Neuron (in vitro differentiated cells): Measurements from ENCODE around the gene UNCX.
"Not testable (repeated sequence)": the region's sequence is repeated elsewhere in the genome, so short reads cannot be mapped to it uniquely, and the experiment has no call there.

Experiments
- H2AFZ ChIP-seq: one replicate; pipeline ENCODE4 v1.6.1; 2013; ENCODE audit warnings: low read depth, mild to moderate bottlenecking, inconsistent platforms, low read length, moderate library complexity
- H3K27me3 ChIP-seq: one replicate; pipeline ENCODE4 v1.6.1; 2013; ENCODE audit warnings: low read length; ENCODE audit not compliant: insufficient read depth
- H3K36me3 ChIP-seq: one replicate; pipeline ENCODE4 v1.6.1; 2013; ENCODE audit warnings: low read length; ENCODE audit not compliant: insufficient read depth
- H3K4me1 ChIP-seq: one replicate; pipeline ENCODE4 v1.6.1; 2013; ENCODE audit warnings: low read length; ENCODE audit not compliant: insufficient read depth
- H3K4me3 ChIP-seq: 2 replicates; pipeline ENCODE4 v1.5.1; 2013; ENCODE audit warnings: mild to moderate bottlenecking, low read length, moderate library complexity
- H3K9me3 ChIP-seq: one replicate; pipeline ENCODE4 v1.6.1; 2013; ENCODE audit warnings: low read length

Gene UNCX

DNA sequence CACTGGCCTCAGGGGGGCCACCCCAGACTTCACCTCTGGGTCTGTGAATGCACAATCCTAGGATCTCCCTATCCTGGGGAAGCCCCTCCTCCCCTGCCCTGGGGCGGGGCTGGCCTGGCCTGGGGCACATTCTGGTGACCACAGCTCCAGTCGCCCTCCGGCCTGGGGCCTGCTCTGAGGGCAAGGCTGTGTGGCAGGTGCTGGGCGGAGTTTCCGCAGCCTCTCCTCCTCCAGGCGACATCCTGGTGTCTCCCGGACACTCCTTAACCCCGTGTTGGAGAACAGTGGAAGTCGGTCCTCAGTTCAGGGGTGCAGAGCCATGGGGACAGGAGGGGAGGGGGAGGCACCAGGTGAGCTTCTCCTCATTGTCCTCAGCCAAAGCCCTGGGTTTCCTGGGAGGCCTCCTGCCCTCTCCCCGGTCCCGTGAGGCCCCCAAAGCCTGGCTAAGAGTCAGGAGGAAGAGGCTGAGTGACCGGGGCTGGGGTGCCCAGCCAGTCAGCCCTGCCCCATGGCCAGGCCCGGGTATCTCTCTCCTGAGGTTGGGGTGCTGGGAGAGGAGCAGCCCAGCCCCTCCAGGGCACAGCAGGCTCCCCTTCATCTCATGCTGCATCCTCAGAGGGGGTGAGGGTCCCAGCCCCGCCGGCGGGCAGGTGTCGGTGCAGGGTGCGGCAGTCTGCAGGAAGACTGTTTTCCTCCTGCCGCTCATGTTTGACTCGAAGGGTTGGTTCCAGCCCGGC is 22.6 kb downstream of the UNCX start:
- Histone ChIP-seq H2AFZ (no peak overlapping the region), H3K9me3 (no peaks in the 10 kb centered on the region), H3K27me3 (peaks cover 80% of the 10 kb centered on the region), H3K4me1 (no peaks in the 10 kb centered on the region), H3K4me3 (no peak overlapping the region), H3K36me3 (no peaks in the 10 kb centered on the region)

DNA sequence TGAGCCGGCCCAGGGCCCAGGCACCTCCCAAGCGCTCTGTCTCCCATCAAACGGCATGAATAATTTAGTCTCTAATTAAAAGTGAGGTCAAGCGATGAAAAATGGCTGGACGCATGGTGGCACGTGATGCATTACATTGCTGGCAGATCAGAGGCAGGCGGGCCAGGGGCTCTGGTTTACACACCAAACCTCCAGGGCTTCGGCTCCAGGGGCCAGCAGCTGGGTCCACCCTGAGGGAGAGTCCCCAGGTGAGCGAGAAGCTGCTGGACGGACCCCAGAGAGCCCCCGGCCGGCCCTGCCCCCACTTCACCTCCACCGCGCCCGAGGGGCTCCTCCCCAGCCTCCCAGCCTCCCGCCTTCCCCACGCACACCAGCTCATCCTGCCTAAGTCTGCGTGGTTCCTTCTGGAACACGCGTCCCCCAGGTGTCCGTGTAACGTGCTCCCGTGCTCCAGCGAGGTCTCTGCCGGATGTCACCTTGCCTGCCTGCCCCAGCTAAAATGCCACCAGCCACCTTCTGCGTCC is 23.2 kb downstream of the UNCX start:
- no peaks in the 10 kb centered on the region for H3K9me3 ChIP-seq
- no peak overlapping the region for H3K4me3 ChIP-seq
- no peaks in the 10 kb centered on the region for H3K4me1 ChIP-seq
- peaks cover 80% of the 10 kb centered on the region for H3K27me3 ChIP-seq
- H3K36me3 ChIP-seq = no peaks in the 10 kb centered on the region
- H2AFZ ChIP-seq = no peak overlapping the region

DNA sequence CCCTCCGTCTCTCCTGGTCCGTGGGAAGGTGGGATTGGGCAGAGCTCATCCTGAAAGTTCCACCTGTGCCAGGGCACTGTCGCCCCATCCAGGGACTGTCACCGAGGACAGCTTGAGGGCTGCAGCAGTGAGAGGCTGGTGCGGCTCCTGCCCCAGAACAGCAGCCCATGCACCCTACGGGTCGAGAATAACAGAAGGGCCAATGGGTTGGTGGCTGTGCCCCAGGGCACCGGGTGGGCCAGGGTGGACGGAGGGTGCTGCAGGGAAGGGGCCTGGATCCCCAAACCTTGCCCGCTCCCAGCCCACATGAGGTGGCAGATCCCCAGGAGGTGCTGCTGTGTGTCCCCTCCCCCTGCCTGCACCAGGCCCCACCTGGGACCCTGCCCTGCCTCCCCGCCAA is 23.9 kb downstream of the UNCX start:
- Histone ChIP-seq H3K27me3 (peaks cover 80% of the 10 kb centered on the region), H2AFZ (no peak overlapping the region), H3K9me3 (no peaks in the 10 kb centered on the region), H3K4me1 (no peaks in the 10 kb centered on the region), H3K36me3 (no peaks in the 10 kb centered on the region), H3K4me3 (no peak overlapping the region)

DNA sequence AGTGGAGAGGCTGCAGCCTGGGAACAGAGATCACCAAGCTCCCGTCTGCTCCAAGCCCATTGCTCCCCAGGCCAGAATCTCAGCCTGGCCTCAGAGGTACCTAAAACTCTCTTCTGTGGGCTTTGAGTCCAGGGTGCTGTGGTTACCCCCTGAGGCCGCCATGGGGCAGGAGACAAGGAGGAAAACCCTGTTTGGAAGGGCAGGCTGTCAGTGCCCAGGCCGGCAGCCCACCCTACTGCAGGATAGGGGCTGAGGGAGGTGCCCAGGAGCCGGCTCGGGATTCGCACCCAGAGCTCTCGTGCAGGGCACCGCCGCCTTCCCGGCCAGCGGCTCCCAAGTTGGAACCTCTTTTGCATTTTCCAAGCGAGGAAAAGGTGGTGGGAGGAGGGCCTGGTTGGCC is 24.5 kb downstream of the UNCX start:
- Histone ChIP-seq H3K27me3 (peaks cover 76% of the 10 kb centered on the region), H3K4me3 (no peak overlapping the region), H3K9me3 (no peaks in the 10 kb centered on the region), H3K36me3 (no peaks in the 10 kb centered on the region), H3K4me1 (no peaks in the 10 kb centered on the region), H2AFZ (no peak overlapping the region)

GRCh38 chr7:1257863-1258262 is 25.2 kb downstream of the UNCX start:
- Histone ChIP-seq H3K9me3 (no peaks in the 10 kb centered on the region), H3K27me3 (peaks cover 74% of the 10 kb centered on the region), H3K36me3 (no peaks in the 10 kb centered on the region), H3K4me1 (no peaks in the 10 kb centered on the region), H2AFZ (no peak overlapping the region), H3K4me3 (no peak overlapping the region)

DNA sequence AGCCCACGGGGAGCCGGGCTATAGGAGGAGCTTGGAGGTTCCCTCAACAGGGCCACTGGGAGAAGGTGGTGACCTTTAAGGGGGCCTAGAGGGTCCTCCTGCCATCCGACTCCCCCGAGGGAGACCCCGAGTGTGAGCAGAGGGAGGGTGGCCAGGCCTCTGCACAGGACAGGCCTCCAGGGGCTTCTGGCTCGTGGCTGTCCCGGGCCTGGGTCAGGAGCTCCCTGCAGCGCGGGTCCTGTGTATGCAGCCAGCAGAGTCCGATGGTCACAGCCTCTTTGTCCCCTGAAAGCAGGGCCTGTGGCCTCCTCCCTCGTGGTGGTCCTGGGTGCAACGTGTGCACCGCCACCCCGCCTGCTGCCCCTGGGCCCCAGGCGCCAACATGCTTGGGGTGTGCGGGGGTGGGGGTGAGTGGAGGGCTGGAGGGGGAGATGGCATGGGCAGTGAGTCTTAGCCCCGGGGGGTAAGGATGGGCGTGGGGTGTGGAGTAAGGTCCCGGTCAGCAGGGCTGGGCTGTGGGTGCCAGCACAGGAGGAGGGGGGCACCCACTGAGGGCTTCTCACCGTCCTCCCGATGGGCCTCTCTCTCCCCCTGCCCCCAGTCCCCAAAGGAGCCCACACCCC is 27.1 kb downstream of the UNCX start:
- H3K4me3 ChIP-seq = no peak overlapping the region

GRCh38 chr7:1260244-1260635 is 27.6 kb downstream of the UNCX start:
- no peaks in the 10 kb centered on the region for H3K36me3 ChIP-seq
- no peak overlapping the region for H3K4me3 ChIP-seq
- H3K9me3 ChIP-seq = no peaks in the 10 kb centered on the region
- peaks cover 72% of the 10 kb centered on the region for H3K27me3 ChIP-seq
- H3K4me1 ChIP-seq = no peaks in the 10 kb centered on the region
- H2AFZ ChIP-seq = no peak overlapping the region

More for the DNA sequence above, 27.1 kb downstream of the UNCX start:
- Histone ChIP-seq H3K27me3 (peaks cover 72% of the 10 kb centered on the region), H3K36me3 (no peaks in the 10 kb centered on the region), H2AFZ (no peak overlapping the region), H3K4me1 (no peaks in the 10 kb centered on the region), H3K9me3 (no peaks in the 10 kb centered on the region)

DNA sequence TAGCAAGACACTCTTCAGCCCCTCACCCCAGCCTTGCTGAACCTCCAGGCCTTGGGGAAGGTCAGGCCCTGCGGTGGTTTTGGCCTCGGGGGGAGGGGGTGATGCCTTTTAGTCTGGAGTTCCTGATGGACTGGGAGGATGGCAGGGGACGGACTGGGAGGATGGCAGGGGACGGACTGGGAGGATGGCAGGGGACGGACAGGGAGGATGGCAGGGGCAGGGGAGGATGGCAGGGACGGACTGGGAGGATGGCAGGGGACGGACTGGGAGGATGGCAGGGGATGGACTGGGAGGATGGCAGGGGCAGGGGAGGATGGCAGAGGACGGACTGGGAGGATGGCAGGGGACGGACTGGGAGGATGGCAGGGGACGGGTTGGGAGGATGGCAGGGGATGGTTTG is 28.4 kb downstream of the UNCX start:
- H3K4me1 ChIP-seq, H3K9me3 ChIP-seq, H2AFZ ChIP-seq, H3K4me3 ChIP-seq, H3K36me3 ChIP-seq: not testable (repeated sequence)
- H3K27me3 ChIP-seq = peaks cover 66% of the 10 kb centered on the region

- Histone ChIP-seq H3K9me3 (no peaks in the 10 kb centered on the region), H3K36me3 (no peaks in the 10 kb centered on the region), H3K27me3 (peaks cover 64% of the 10 kb centered on the region), H3K4me3 (no peak overlapping the region), H2AFZ (no peak overlapping the region), H3K4me1 (no peaks in the 10 kb centered on the region)
Measured at GRCh38 chr7:1262441-1262840, 29.8 kb downstream of the UNCX start.

DNA sequence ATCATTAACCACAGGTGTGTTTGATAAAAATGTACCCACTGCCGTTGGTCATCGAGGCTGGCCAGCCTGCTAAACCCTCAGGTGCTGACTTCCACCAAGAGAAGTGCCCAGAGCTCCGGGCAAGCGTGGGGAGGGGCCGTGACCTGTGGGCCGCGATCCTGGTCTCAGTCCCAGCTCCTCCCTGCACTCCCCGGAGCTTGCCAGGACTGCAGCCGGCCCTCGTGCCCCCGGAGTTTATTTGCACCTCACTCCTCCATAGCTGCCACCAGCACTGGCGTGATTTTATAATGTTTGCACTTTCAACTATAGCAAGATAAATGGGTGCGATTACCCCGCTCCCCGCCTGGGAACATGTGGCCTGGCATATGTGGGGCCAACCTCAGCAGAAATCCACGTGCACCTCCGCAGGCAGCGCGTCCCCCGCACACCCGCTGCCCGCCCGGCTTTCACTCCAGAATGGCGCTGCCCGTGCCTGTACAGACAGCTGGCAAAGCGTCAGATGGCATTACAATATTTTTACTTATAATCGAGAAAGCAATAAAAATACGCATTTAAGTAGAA is 30.8 kb downstream of the UNCX start:
- Histone ChIP-seq H3K4me3 (no peak overlapping the region), H2AFZ (no peak overlapping the region), H3K4me1 (no peaks in the 10 kb centered on the region), H3K36me3 (no peaks in the 10 kb centered on the region), H3K27me3 (peaks cover 67% of the 10 kb centered on the region), H3K9me3 (no peaks in the 10 kb centered on the region)

DNA sequence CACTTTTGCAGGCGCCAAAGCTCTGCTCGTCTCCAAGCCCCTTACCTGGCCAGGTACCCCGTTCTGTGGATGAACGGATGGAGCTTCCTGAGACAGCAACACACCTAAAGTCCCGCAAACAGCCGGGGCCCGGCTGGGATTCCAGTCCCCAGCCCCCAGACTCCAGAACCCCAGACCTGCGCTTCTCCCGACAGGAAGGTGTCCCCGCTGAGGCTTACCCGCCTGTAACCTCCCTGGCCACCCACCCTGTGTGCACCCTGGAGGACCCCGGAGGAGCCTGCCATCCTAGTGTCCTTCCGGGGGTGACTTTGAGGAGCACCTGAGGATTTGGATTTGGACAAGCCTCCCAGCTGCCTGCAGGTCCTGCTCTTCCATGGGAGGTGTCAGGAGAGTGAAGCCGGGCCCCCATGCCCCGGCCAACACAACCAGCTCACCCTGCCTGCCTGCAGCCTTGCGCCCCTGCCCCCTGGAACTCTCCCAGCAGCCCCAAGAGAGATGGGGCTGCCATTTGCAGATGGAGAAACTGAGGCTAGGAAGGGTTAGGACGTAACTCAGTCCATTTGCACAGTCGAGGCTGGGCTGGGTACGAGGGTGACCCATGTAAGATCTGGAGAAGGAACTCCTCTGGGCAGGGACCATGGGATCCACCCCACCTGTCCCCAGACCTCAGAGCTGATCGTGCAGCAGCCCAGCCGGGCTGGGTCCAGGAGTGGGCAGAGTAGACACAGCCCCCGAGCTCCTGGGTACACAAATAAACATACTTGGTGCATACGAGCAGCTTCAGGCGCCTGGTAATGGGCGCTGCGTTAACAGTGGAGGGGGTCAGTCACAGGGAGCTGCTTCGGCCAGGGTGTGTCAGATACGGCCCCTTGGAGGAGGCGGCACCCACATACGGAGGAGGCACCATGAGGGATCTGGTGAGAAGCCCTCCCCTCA is 31.9 kb downstream of the UNCX start:
- H3K4me1 ChIP-seq = no peaks in the 10 kb centered on the region
- H2AFZ ChIP-seq = no peak overlapping the region
- H3K9me3 ChIP-seq = no peaks in the 10 kb centered on the region
- H3K27me3 ChIP-seq = peaks cover 77% of the 10 kb centered on the region
- no peaks in the 10 kb centered on the region for H3K36me3 ChIP-seq
- H3K4me3 ChIP-seq = no peak overlapping the region

- H3K36me3 ChIP-seq = no peaks in the 10 kb centered on the region
- H3K9me3 ChIP-seq = peaks cover 2% of the 10 kb centered on the region
- peaks cover 71% of the 10 kb centered on the region for H3K27me3 ChIP-seq
- H2AFZ ChIP-seq = no peak overlapping the region
- no peak overlapping the region for H3K4me3 ChIP-seq
- no peaks in the 10 kb centered on the region for H3K4me1 ChIP-seq
Measured at GRCh38 chr7:1267016-1267900, 34.6 kb downstream of the UNCX start.
